OCI-LY3 (cell line): ENCODE results near the gene CD83.

Experiments used
- H2AFZ ChIP-seq: fragments of 200-600, 300-600 bp; shearing (Covaris generic); 2 replicates; pipeline ENCODE4 v1.6.0; 2014; ENCODE audit warnings: antibody characterized with exemption, low read depth, low read length
- H3K27ac ChIP-seq: fragments of 200-600, 300-600 bp; sonication (generic); 2 replicates; pipeline ENCODE4 v1.5.1; 2014; ENCODE audit warnings: mild to moderate bottlenecking, low read length, moderate library complexity, mixed read lengths
- H3K27me3 ChIP-seq: fragments of 200-600, 300-600 bp; sonication (generic); 2 replicates; pipeline ENCODE4 v1.6.1; 2014; ENCODE audit warnings: low read depth, low read length, mixed read lengths
- H3K36me3 ChIP-seq: fragments of 200-600, 300-600 bp; sonication (generic); replicated peaks from 2 replicates; pipeline ENCODE3; 2014; ENCODE audit warnings: low read depth, low read length, mixed read lengths
- H3K4me1 ChIP-seq: fragments of 300-600, 200-600 bp; sonication (generic); 2 replicates; pipeline ENCODE4 v1.6.1; 2014; ENCODE audit warnings: low read length, mixed read lengths
- H3K4me2 ChIP-seq: fragments of 200-600, 300-600 bp; sonication (generic); 2 replicates; pipeline ENCODE4 v1.6.1; 2014; ENCODE audit warnings: low read length, mixed read lengths
- H3K4me3 ChIP-seq: fragments of 300-600, 200-600 bp; sonication (generic); 2 replicates; pipeline ENCODE4 v1.5.1; 2014; ENCODE audit warnings: antibody characterized with exemption, mild to moderate bottlenecking, low read length, moderate library complexity
- H3K79me2 ChIP-seq: fragments of 300-600, 200-600 bp; shearing (Covaris generic); 2 replicates; pipeline ENCODE4 v1.6.1; 2014; ENCODE audit warnings: mild to moderate bottlenecking, low read length, mixed read lengths
- H3K9ac ChIP-seq: fragments of 300-600, 200-600 bp; shearing (Covaris generic); 2 replicates; pipeline ENCODE4 v1.6.0; 2014; ENCODE audit warnings: mild to moderate bottlenecking, low read length, moderate library complexity
- H3K9me3 ChIP-seq: fragments of 200-600, 300-600 bp; shearing (Covaris generic); 2 replicates; pipeline ENCODE4 v1.6.1; 2014; ENCODE audit warnings: low read length, mixed read lengths; ENCODE audit not compliant: insufficient read depth
- H4K20me1 ChIP-seq: fragments of 200-600, 300-600 bp; sonication (generic); 2 replicates; pipeline ENCODE4 v1.6.1; 2016; ENCODE audit warnings: low read length, mixed read lengths; ENCODE audit not compliant: insufficient read depth
- CTCF ChIP-seq: fragments of 200-600, 300-600 bp; sonication (generic); IDR thresholded peaks from 2 replicates; pipeline ENCODE4 v1.5.1; 2014; ENCODE audit warnings: antibody characterized with exemption, low read length, low read depth
- EZH2phosphoT487 ChIP-seq: fragments of 200-600 bp; shearing (Covaris generic); IDR thresholded peaks from 2 replicates; pipeline ENCODE4 v1.6.1; 2018; ENCODE audit warnings: antibody characterized with exemption, mixed run types, low read depth

The CD83 gene

GRCh38 chr6:14095437-14095836 lies 22.1 kb upstream of the CD83 start:
- H3K4me1 ChIP-seq: peaks cover 86% of the 10 kb centered on the region
- H3K79me2 ChIP-seq: peaks cover 43% of the 10 kb centered on the region
- no peaks in the 10 kb centered on the region for H3K27me3 ChIP-seq
- H3K9ac ChIP-seq: peak overlapping the region; percentile 88
- H3K4me3 ChIP-seq: peak overlapping the region; percentile 70
- H3K27ac ChIP-seq: peak overlapping the region; percentile 100
- no peak for TF ChIP-seq CTCF
- TF ChIP-seq EZH2phosphoT487: no peak
- no peaks in the 10 kb centered on the region for H4K20me1 ChIP-seq
- no peak overlapping the region for H2AFZ ChIP-seq
- no peaks in the 10 kb centered on the region for H3K9me3 ChIP-seq
- no peaks in the 10 kb centered on the region for H3K36me3 ChIP-seq
- H3K4me2 ChIP-seq: peak overlapping the region; percentile 86

- H3K4me2 ChIP-seq: no peak overlapping the region
- peaks cover 20% of the 10 kb centered on the region; the same call in 1 of the 2 replicates for H3K79me2 ChIP-seq
Measured at GRCh38 chr6:14100138-14100537, 17.4 kb upstream of the CD83 start.

GRCh38 chr6:14100966-14101365 lies 16.6 kb upstream of the CD83 start:
- Histone ChIP-seq H3K79me2 (peaks cover 18% of the 10 kb centered on the region; the same call in 1 of the 2 replicates), H2AFZ (no peak overlapping the region), H3K4me2 (no peak overlapping the region), H3K4me1 (peaks cover 56% of the 10 kb centered on the region), H4K20me1 (no peaks in the 10 kb centered on the region), H3K4me3 (no peak overlapping the region), H3K27ac (no peak overlapping the region), H3K9me3 (no peaks in the 10 kb centered on the region), H3K27me3 (no peaks in the 10 kb centered on the region), H3K36me3 (peaks cover 4% of the 10 kb centered on the region), H3K9ac (no peak overlapping the region)
- no peak for TF ChIP-seq EZH2phosphoT487
- TF ChIP-seq CTCF: no peak

More at GRCh38 chr6:14100138-14100537, 17.4 kb upstream of the CD83 start:
- TF ChIP-seq EZH2phosphoT487 (no peak), CTCF (no peak)
- 0 out of 2 replicates have a peak overlapping the region, but pooled peaks have one; percentile 69 for H3K9ac ChIP-seq
- H4K20me1 ChIP-seq: no peaks in the 10 kb centered on the region
- H3K27me3 ChIP-seq: no peaks in the 10 kb centered on the region
- no peak overlapping the region for H3K4me3 ChIP-seq
- H3K27ac ChIP-seq: no peak overlapping the region
- no peaks in the 10 kb centered on the region for H3K36me3 ChIP-seq
- H3K4me1 ChIP-seq: peaks cover 65% of the 10 kb centered on the region
- no peaks in the 10 kb centered on the region for H3K9me3 ChIP-seq
- no peak overlapping the region for H2AFZ ChIP-seq

- TF ChIP-seq CTCF (no peak), EZH2phosphoT487 (no peak)
- H4K20me1 ChIP-seq: no peaks in the 10 kb centered on the region
Measured at GRCh38 chr6:14102383-14102782, 15.2 kb upstream of the CD83 start.

More at GRCh38 chr6:14102383-14102782, 15.2 kb upstream of the CD83 start:
- Histone ChIP-seq H3K27me3 (no peaks in the 10 kb centered on the region), H2AFZ (no peak overlapping the region), H3K9me3 (peaks cover 9% of the 10 kb centered on the region), H3K9ac (no peak overlapping the region), H3K79me2 (peaks cover 8% of the 10 kb centered on the region; the same call in 1 of the 2 replicates), H3K36me3 (peaks cover 13% of the 10 kb centered on the region), H3K4me3 (no peak overlapping the region), H3K4me2 (peak overlapping the region; percentile 22; the same call in 1 of the 2 replicates), H3K4me1 (peaks cover 45% of the 10 kb centered on the region), H3K27ac (no peak overlapping the region)
